Measurements from ENCODE around the gene OR9Q1.
"Not testable (repeated sequence)": the region's sequence is repeated elsewhere in the genome, so short reads cannot be mapped to it uniquely, and the experiment has no call there.

OR9Q1 gene

DNA sequence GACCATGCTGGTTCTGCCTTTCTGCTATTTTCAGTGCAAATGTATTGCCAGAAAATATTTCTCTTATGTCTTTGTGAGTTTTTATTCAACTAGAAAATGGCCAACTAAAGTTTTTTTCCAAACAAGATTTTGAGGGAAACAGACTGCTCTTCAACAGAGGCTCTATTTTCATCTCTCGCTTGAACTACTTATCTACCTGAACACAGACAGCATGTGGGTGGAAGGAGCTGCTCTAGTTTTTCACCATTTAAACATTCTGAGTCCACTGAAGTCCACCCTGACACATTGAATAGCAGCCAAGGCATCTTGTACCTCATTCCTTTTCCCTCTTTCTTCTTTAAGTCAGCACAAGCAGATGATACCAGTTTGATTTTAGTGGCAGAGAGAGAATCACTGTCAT lies 111.5 kb downstream of the OR9Q1 start:
- DNase-seq: no peak

DNA sequence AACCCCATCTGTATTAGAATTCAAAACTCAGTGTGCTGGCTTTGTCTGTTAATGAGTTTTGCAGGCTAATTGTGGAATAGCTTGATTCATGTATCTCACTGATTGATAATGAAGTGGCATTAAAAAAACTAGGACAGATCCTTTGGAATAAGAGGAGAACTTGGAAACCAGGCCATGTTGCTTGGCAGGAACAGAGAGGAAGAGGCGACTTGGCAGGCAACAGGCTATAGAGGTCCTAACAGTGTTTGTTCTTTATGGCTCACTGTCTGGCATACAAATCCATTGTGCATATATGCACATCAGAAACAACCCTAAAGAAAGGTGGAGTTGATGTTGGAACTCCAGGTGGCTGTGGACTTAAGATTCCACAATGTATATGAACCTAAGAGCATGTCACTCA lies 119.1 kb downstream of the OR9Q1 start:
- no peak for DNase-seq

- DNase-seq: no peak
Measured at GRCh38 chr11:58152781-58153180, 129.1 kb downstream of the OR9Q1 start.

GRCh38 chr11:58164389-58164788 lies 140.7 kb downstream of the OR9Q1 start:
- no peak for DNase-seq

- no peak for DNase-seq
Measured at GRCh38 chr11:58164990-58165389, 141.3 kb downstream of the OR9Q1 start.

DNA sequence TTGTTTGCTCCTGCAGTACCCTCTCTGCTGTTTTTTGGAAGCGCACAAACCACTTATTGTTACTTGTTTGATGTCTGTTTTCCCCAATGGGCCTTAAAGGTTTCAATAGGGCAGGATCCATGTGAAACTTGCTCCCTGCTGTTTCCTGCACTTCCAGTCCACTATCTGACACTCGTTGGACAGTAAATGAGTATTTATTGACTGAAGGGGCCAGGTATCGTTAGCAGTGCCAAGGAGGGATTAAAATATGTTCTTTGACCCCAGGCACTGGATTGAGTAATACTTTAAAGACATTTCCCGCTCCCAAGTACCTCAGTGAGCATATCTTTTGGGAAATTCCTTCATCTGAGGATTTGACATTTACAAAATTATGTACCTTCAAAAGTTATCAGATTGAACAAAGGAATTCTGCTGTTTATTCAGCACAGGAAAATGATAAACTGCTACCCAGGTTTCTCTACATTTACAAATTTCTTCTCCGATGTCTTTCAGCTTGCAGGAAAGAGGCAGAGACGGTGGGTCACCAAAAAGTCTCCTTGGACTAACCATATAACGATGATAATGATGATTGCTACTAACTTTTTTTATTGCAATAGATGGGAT lies 141.9 kb downstream of the OR9Q1 start:
- DNase-seq: no peak

DNA sequence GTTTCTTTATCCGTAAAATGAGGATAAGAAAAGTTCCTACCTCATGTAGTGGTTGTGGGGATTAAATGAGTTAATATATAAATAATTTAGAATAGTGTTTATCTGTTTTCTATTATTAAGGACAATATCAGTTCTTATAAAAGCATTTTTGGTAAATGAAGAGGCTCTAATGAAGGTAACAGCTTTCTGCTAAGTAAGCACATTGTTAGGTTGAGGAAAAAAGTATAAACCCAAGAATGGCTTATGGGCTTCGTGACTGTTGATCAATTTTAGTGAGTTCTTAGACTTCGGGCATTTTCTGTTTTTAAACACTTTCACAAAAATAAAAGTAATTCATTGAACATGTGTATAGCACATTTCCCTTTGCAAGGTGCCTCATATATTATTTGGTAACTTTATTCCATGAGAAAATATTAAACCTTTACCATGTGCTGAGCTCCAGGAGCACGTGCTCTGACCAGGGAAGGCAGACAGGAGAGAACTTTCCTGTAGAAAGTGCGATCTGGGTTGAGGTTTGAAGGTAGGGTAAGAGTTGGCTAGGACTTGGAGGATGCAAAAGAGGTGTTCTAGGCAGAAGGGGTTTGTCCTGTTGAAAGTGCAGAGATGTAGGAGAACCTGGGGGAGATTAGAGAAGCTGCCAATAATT lies 153.9 kb downstream of the OR9Q1 start:
- no peak for DNase-seq

- DNase-seq: no peak
Measured at GRCh38 chr11:58178444-58178843, 154.8 kb downstream of the OR9Q1 start.

DNA sequence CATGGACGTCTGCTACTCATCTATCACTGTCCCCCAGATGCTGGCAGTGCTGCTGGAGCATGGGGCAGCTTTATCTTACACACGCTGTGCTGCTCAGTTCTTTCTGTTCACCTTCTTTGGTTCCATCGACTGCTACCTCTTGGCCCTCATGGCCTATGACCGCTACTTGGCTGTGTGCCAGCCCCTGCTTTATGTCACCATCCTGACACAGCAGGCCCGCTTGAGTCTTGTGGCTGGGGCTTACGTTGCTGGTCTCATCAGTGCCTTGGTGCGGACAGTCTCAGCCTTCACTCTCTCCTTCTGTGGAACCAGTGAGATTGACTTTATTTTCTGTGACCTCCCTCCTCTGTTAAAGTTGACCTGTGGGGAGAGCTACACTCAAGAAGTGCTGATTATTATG lies 156.0 kb downstream of the OR9Q1 start:
- DNase-seq: no peak

DNA sequence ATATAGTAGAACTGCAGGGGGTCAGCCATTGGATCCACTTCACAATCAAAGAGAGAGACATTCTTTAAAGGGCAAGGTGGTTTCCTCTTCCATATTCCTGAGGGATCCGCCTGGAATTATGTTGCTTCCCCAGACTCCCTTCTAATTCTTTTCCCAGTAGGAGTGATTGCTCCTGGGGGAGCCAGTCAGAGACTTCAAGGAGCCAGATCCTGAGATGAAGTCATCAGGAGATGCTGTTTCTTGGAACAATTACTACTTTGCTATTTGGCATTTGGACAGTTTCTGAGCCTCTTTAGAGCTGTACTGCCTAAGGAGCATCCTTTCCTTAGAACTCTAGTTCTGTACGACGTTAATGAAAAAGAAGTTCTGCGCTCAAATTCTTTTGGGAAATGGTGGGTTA lies 163.3 kb downstream of the OR9Q1 start:
- DNase-seq: no peak

DNA sequence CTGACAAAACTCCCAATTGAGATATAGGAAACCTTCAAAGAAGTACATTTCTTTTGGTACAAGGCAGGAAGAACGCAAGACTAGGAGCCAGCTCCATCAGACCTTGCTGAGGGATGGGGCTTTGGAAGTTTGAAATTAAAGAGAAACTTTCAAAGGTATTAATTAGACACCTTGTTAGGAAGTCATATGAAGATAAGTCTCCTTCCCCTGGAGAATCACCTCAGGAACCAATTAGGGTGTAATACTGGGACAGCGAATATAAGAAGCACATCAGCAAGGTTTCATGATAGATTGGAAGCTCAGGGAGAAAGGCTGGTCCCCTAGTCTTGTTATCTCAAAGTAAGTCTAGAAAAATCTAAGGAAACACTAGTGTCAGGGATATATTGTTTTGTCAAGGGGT lies 165.1 kb downstream of the OR9Q1 start, which contains the start of gene OR9Q2:
TSS of gene OR9Q2 (plus strand) at position 301 of the 400 bp plus-strand sequence. CDS start 1,421 bp downstream, outside the sequence.
- no peak for DNase-seq

DNA sequence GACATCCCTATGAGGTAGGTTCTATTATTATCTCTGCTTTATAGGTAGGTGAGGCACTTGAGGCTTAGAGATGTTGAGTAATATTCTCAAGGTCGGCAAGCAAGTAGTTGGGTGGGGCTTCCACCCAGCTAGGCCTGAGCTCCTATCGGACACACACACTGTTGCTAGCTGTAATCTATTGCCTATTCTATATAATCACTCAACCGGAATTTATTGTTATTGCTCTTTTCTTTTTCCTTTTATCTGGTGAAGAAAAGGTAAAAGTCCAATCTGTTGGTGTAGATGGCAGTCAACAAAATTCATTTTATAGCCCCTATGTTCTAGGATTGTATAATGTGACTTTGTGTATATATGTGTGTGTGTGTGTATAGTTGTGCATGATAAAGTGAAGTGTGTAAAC lies 168.5 kb downstream of the OR9Q1 start:
- DNase-seq: no peak

GRCh38 chr11:58193391-58193790 lies 169.7 kb downstream of the OR9Q1 start:
- DNase-seq: no peak

DNA sequence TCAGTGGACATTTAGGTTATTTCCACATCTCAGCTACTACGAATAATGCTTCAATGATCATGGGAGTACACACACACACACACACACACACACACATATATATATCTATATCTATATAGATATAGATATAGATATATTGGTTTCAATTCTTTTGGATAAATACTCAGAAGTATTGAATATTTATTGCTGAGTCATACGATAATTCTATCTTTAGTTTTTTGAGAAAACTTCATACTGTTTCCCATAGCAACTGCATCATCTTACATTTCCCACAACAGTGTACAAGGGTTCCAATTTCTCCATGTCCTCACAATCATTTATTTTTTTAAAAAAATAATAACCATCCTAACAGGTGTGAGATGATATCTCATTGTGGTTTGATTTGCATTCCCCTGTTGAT lies 172.3 kb downstream of the OR9Q1 start:
- DNase-seq: no peak

DNA sequence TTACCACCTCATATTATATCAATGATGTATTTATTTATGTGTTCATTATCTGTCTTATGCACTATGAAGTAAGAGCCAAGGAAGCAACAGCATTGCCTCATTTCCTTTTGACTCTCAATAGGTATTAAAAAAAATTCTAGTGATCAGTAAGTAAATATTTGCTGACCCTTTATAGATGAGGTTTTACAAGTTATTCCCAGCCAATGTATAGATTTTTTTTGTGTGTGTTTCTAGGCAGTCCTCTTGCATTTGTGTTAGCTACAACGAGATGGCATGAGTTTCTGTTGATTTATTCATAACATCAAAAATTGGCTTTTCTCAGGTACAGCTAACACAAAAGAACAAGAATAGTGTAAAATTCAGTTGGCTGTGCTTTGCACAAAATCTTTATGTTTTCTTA lies 175.6 kb downstream of the OR9Q1 start:
- DNase-seq: no peak

DNA sequence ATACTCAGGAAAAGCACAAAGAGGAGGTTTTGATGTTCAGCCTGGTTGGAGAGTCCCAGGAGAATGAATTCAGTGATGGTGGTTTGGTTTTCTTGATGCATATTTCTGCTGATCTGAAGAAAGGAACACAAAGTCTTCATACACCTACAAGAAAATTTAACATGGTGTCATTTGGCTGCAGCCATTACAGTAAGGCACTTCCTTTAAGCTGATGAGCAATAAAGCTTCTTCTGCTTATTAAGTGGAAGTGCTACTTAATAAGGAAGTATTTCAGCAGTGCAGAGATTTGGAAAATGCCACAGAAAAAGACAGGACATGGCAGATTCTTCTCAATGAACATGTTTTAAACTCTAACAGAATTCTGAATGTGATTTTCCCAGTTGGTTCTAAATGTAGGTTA lies 180.4 kb downstream of the OR9Q1 start, which contains the start of gene OR1S2:
TSS of gene OR1S2 (minus strand) at position 101 of the 400 bp plus-strand sequence. CDS start at position 101, 0 bp downstream.
- no peak for DNase-seq

DNA sequence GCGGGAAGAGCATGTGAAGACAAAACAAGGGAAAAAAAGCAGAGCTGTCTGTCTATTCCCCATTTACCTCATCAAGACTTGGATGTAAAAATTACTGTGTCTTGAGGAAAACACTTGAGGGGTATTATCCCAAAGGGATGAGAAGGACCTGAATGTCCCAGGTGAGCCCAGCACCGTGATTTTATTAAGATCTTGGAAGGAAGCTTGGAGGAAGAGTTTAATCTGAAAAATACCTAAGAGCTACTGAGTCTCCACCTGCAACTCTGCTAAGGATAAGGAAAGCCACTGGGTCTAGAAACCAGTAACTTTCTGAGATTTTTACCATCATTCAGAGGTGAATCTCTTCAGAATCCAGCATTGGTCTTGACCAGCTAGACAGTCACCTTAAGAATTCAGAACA lies 188.7 kb downstream of the OR9Q1 start, which contains the start of gene OR1S1:
TSS of gene OR1S1 (plus strand) at position 301 of the 400 bp plus-strand sequence.
- DNase-seq: not testable (repeated sequence)

- DNase-seq: no peak
Measured at GRCh38 chr11:58216476-58216875, 192.8 kb downstream of the OR9Q1 start.

GRCh38 chr11:58222721-58223120 lies 199.0 kb downstream of the OR9Q1 start:
- no peak for DNase-seq

DNA sequence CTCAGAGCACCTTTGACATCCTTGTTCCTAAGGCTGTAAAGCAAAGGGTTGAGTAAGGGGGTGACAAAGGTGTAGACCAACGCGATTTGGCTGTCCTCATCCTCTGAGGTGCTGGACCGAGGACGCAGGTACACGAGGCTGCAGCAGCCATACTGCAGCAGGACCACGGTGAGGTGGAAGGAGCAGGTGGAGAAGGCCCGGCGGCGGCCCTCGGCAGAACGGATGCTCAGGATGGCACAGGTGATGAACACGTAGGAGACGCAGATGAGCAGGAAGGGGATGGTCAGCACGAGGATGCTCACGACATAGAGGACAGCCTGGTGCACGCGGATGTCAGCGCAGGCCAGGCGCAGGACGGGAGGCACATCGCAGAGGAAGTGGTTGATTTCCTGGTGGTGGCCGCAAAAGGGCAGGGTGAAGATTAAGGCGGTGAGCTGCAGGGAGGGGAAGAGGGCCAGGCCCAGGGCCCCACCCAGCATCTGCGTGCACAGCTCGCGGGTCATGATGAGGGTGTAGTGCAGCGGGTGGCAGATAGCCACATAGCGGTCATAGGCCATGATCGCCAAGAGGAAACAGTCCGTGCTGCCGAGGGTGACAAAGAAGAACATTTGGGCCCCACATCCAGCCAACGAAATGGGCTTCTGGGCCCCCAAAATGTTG lies 204.4 kb downstream of the OR9Q1 start:
- DNase-seq: no peak

Data from CD4-positive, alpha-beta T cell treated with Interleukin-6 for 4 hours (primary cell).